WTC11 (cell line): ENCODE data around the gene ADAM22. TPM values are rescaled to one million over a fixed set of nuclear protein-coding genes. Genes with fewer than 3 reads are reported as not detected.
A peak's percentile ranks its signal among the peaks of the same experiment; 100 is the strongest.

Experiments used
- ATAC-seq: fragments of 200-7000 bp; cut with Tn5 transposase; 2 replicates; pipeline ENCODE4 v1.10.0; 2021; ENCODE audit warnings: mild to moderate bottlenecking, moderate library complexity
- CTCF ChIA-PET: fragments of 300-600 bp; sonication (Branson Sonifier 250); formaldehyde crosslinking; loops from one replicate; lab custom pipeline; 2021; ENCODE audit warnings: antibody characterized with exemption; lab: Charles Lee
- POLR2A ChIA-PET: fragments of 350-600 bp; sonication (Branson Sonifier 250); formaldehyde crosslinking; loops from one replicate; lab custom pipeline; 2021; ENCODE audit warnings: antibody characterized with exemption; lab: Charles Lee
- DNase-seq: peaks from one replicate; pipeline ENCODE4 v3.0.0; 2021; ENCODE audit warnings: low spot score
- H3K27ac Mint-ChIP-seq: 2 replicates; pipeline ENCODE4 v1.8.0; 2021; ENCODE audit warnings: mixed read lengths
- H3K27me3 Mint-ChIP-seq: 2 replicates; pipeline ENCODE4 v1.8.0; 2021; ENCODE audit warnings: low read depth, mild to moderate bottlenecking, moderate library complexity, mixed read lengths
- H3K36me3 Mint-ChIP-seq: 2 replicates; pipeline ENCODE4 v1.8.0; 2021; ENCODE audit warnings: mixed read lengths
- H3K4me1 Mint-ChIP-seq: 2 replicates; pipeline ENCODE4 v1.8.0; 2022; ENCODE audit warnings: mixed read lengths
- H3K4me3 Mint-ChIP-seq: 2 replicates; pipeline ENCODE4 v1.8.0; 2021; ENCODE audit warnings: mild to moderate bottlenecking, moderate library complexity, mixed read lengths
- H3K9me3 Mint-ChIP-seq: 2 replicates; pipeline ENCODE4 v1.8.0; 2021; ENCODE audit warnings: mixed read lengths
- EMX1 ChIP-seq: fragments of 250-450 bp; sonication (Bioruptor Pico); IDR thresholded peaks from 2 replicates; pipeline ENCODE4 v1.8.0; 2021; ENCODE audit warnings: mild to moderate bottlenecking
- ETV6 ChIP-seq: sonication (generic); formaldehyde crosslinking; IDR thresholded peaks from 2 replicates; pipeline ENCODE4 v1.8.1; 2022; ENCODE audit warnings: mild to moderate bottlenecking, missing genetic modification reagents
- KAT7 ChIP-seq: sonication (generic); formaldehyde crosslinking; IDR thresholded peaks from 2 replicates; pipeline ENCODE4 v1.8.1; 2023; ENCODE audit warnings: missing genetic modification reagents, mild to moderate bottlenecking, borderline replicate concordance
- OVOL2 ChIP-seq: fragments of 250-450 bp; sonication (Bioruptor Pico); IDR thresholded peaks from 2 replicates; pipeline ENCODE4 v1.9.0; 2021; ENCODE audit warnings: mild to moderate bottlenecking, borderline replicate concordance
- RORB ChIP-seq: fragments of 250-450 bp; sonication (Bioruptor Pico); IDR thresholded peaks from 2 replicates; pipeline ENCODE4 v1.9.0; 2021; ENCODE audit warnings: mild to moderate bottlenecking
- SP1 ChIP-seq: sonication (generic); formaldehyde crosslinking; conservative IDR thresholded peaks from 2 replicates; pipeline ENCODE4 v1.8.1; 2022; ENCODE audit warnings: missing genetic modification reagents
- TCF7 ChIP-seq: sonication (generic); formaldehyde crosslinking; IDR thresholded peaks from 2 replicates; pipeline ENCODE4 v1.8.0; 2022; ENCODE audit warnings: mild to moderate bottlenecking, low read depth, missing genetic modification reagents, moderate library complexity
- ZNF121 ChIP-seq: sonication (generic); formaldehyde crosslinking; IDR thresholded peaks from 2 replicates; pipeline ENCODE4 v1.8.0; 2023; ENCODE audit warnings: missing genetic modification reagents
- ZNF317 ChIP-seq: sonication (generic); formaldehyde crosslinking; IDR thresholded peaks from 2 replicates; pipeline ENCODE4 v1.8.1; 2023; ENCODE audit warnings: low read depth, mild to moderate bottlenecking, moderate library complexity, missing genetic modification reagents, borderline replicate concordance
- ZNF416 ChIP-seq: fragments of 250-450 bp; sonication (Bioruptor Pico); IDR thresholded peaks from 2 replicates; pipeline ENCODE4 v1.9.0; 2021; ENCODE audit warnings: mild to moderate bottlenecking, inconsistent platforms
- total RNA-seq: library from RNA; stranded (reverse); gene quantifications from 3 replicates; pipeline ENCODE4 v1.2.3, GENCODE V29; 2021
- TF ChIP-seq, protein P1 (sequence below): fragments of 250-450 bp; sonication (Bioruptor Pico); conservative IDR thresholded peaks from 2 replicates; pipeline ENCODE4 v1.9.0; 2021; ENCODE audit warnings: mild to moderate bottlenecking
- TF ChIP-seq, protein P2 (sequence below): sonication (generic); formaldehyde crosslinking; IDR thresholded peaks from 2 replicates; pipeline ENCODE4 v1.8.1; 2023; ENCODE audit warnings: mild to moderate bottlenecking, missing genetic modification reagents, borderline replicate concordance
- TF ChIP-seq, protein P3 (sequence below): sonication (generic); formaldehyde crosslinking; IDR thresholded peaks from 2 replicates; pipeline ENCODE4 v1.8.0; 2022; ENCODE audit warnings: mild to moderate bottlenecking, missing genetic modification reagents
- TF ChIP-seq, protein P4 (sequence below): fragments of 250-450 bp; sonication (Bioruptor Pico); IDR thresholded peaks from 2 replicates; pipeline ENCODE4 v1.9.0; 2021; ENCODE audit warnings: mild to moderate bottlenecking
- TF ChIP-seq, protein P5 (sequence below): fragments of 250-450 bp; sonication (Bioruptor Pico); IDR thresholded peaks from 2 replicates; pipeline ENCODE4 v1.8.0; 2021; ENCODE audit warnings: mild to moderate bottlenecking

ADAM22 gene
- total RNA-seq, 1 experiment from 2014 or later = 12.4 TPM

DNA sequence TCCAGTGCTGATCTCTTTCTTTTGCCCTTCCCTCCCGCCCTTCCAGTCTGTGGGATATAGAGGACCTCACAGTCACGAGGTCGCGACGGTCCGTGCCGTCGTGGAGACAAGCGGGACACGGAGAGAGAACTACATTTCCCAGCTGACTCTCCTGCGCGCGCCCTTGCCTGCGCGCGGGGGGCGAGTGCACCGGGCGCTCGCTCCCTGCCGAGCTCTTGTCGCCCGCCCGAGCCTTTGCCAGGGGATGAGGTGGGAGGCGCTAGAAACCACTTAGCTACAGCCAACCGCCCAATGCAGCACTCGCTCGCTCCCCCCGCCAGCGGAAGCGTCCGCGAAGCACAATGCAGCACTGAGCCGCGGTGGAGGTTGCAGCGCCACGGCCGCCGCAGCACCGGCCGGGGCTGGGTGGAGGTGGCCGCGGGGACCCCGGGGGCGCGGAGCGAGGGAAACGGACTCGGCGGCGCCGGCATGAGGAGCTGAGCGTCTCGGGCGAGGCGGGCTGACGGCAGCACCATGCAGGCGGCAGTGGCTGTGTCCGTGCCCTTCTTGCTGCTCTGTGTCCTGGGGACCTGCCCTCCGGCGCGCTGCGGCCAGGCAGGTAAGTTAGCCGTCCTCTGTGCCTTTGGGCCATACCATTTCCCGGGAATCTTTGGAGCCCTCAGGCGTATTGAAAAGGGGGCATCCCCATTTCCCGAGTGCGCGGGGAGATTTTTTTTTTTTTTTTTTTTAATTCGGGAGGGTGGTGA lies at the start of gene ADAM22 (continued):
- TF ChIP-seq KAT7 (CRISPR knock-in tag) (0 out of 2 replicates have a peak, but pooled peaks have one; percentile 84), SP1 (CRISPR knock-in tag) (0 out of 2 replicates have a peak, but pooled peaks have one; percentile 50), TCF7 (CRISPR knock-in tag) (no peak), ZNF317 (CRISPR knock-in tag) (peak; percentile 50; the same call in 1 of the 2 replicates), EMX1 (no peak), ETV6 (peak; percentile 27; the same call in 1 of the 2 replicates), RORB (CRISPR knock-in tag) (no peak), ZNF416 (CRISPR knock-in tag) (peak; percentile 46; the same call in 1 of the 2 replicates), OVOL2 (CRISPR knock-in tag) (no peak)
- TF ChIP-seq, protein P1, sequence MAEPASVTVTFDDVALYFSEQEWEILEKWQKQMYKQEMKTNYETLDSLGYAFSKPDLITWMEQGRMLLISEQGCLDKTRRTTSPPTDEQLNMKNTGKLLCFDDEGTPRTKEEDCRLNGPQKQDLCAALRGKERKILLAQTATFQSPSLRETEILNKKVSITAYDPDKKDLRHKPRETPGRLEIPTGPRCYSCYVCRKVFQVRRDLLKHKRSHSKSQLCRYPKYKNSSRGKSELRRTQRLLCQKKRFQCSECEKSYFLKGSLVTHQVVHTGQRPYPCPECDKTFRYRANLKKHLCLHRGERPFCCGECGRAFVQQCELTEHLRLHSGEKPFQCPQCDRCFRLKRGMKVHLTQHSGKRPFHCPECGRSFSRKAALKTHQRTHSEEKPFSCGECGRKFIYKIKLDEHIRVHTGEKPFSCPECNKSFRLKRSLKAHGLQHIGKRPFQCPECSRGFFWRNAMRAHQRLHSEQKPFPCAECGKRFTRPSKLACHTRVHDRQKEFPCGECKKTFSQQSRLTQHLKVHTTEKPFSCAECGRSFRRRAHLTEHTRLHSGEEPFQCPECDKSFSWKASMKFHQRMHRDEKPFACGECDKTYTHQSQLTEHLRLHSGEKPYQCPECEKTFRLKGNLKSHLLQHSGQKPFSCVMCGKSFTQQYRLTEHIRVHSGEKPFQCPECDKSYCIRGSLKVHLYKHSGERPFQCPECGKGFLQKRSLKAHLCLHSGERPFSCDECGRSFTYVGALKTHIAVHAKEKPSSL = no peak
- TF ChIP-seq, protein P2, sequence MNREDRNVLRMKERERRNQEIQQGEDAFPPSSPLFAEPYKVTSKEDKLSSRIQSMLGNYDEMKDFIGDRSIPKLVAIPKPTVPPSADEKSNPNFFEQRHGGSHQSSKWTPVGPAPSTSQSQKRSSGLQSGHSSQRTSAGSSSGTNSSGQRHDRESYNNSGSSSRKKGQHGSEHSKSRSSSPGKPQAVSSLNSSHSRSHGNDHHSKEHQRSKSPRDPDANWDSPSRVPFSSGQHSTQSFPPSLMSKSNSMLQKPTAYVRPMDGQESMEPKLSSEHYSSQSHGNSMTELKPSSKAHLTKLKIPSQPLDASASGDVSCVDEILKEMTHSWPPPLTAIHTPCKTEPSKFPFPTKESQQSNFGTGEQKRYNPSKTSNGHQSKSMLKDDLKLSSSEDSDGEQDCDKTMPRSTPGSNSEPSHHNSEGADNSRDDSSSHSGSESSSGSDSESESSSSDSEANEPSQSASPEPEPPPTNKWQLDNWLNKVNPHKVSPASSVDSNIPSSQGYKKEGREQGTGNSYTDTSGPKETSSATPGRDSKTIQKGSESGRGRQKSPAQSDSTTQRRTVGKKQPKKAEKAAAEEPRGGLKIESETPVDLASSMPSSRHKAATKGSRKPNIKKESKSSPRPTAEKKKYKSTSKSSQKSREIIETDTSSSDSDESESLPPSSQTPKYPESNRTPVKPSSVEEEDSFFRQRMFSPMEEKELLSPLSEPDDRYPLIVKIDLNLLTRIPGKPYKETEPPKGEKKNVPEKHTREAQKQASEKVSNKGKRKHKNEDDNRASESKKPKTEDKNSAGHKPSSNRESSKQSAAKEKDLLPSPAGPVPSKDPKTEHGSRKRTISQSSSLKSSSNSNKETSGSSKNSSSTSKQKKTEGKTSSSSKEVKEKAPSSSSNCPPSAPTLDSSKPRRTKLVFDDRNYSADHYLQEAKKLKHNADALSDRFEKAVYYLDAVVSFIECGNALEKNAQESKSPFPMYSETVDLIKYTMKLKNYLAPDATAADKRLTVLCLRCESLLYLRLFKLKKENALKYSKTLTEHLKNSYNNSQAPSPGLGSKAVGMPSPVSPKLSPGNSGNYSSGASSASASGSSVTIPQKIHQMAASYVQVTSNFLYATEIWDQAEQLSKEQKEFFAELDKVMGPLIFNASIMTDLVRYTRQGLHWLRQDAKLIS (CRISPR knock-in tag) = no peak
- TF ChIP-seq, protein P3, sequence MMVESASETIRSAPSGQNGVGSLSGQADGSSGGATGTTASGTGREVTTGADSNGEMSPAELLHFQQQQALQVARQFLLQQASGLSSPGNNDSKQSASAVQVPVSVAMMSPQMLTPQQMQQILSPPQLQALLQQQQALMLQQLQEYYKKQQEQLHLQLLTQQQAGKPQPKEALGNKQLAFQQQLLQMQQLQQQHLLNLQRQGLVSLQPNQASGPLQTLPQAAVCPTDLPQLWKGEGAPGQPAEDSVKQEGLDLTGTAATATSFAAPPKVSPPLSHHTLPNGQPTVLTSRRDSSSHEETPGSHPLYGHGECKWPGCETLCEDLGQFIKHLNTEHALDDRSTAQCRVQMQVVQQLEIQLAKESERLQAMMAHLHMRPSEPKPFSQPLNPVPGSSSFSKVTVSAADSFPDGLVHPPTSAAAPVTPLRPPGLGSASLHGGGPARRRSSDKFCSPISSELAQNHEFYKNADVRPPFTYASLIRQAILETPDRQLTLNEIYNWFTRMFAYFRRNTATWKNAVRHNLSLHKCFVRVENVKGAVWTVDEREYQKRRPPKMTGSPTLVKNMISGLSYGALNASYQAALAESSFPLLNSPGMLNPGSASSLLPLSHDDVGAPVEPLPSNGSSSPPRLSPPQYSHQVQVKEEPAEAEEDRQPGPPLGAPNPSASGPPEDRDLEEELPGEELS (CRISPR knock-in tag) = peak; percentile 87
- TF ChIP-seq, protein P4, sequence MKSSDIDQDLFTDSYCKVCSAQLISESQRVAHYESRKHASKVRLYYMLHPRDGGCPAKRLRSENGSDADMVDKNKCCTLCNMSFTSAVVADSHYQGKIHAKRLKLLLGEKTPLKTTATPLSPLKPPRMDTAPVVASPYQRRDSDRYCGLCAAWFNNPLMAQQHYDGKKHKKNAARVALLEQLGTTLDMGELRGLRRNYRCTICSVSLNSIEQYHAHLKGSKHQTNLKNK (CRISPR knock-in tag) = no peak

DNA sequence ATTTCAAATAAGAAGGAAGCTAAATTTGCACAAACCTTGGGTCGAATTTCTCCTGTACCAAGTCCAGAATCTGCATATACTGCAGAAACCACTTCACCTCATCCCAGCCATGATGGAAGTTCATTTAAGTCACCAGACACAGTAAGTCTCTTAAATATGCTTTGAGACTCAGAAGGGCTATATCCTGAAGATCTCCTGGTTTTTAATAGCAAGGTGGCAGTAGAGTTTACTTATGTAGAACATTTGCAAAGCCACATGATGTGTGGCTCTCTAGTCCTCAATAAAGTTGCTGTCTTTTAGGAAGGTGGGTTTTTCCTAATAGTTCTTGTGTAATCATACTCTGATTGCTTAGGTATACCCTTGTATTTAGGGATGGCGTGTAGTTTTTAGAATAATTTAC lies 49.0 kb upstream of the ADAM22 start:
- TF ChIP-seq, protein P5, sequence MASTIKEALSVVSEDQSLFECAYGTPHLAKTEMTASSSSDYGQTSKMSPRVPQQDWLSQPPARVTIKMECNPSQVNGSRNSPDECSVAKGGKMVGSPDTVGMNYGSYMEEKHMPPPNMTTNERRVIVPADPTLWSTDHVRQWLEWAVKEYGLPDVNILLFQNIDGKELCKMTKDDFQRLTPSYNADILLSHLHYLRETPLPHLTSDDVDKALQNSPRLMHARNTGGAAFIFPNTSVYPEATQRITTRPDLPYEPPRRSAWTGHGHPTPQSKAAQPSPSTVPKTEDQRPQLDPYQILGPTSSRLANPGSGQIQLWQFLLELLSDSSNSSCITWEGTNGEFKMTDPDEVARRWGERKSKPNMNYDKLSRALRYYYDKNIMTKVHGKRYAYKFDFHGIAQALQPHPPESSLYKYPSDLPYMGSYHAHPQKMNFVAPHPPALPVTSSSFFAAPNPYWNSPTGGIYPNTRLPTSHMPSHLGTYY (CRISPR knock-in tag) = no peak
- no peak for TF ChIP-seq ZNF121 (CRISPR knock-in tag)
- TF ChIP-seq, protein P1 = no peak
- no peak overlapping the region for H3K4me3 Mint-ChIP-seq
- H3K27ac Mint-ChIP-seq = no peak overlapping the region
- no peaks in the 10 kb centered on the region for H3K27me3 Mint-ChIP-seq
- CTCF ChIA-PET = no interaction called here
- ATAC-seq (no peak), DNase-seq (no peak)
- H3K4me1 Mint-ChIP-seq = no peaks in the 10 kb centered on the region
- no peaks in the 10 kb centered on the region for H3K9me3 Mint-ChIP-seq
- H3K36me3 Mint-ChIP-seq = peaks cover 52% of the 10 kb centered on the region
- POLR2A ChIA-PET = no interaction called here
